BJ (cell line): Measurements from ENCODE around the gene ZNF679. TPM values are rescaled to one million over a fixed set of nuclear protein-coding genes. Genes with fewer than 3 reads are reported as not detected.

Source experiments
- CTCF ChIA-PET: fragments of 350-600 bp; formaldehyde crosslinking; extraction: SDS; loops from one replicate; lab custom pipeline; 2021; ENCODE audit warnings: antibody characterized with exemption, inconsistent platforms; lab: Yijun Ruan, JAX
- POLR2A ChIA-PET: fragments of 300-600 bp; sonication (Branson Sonifier 250); formaldehyde crosslinking; extraction: SDS; loops from one replicate; lab custom pipeline; 2021; ENCODE audit warnings: antibody characterized with exemption; lab: Charles Lee
- DNase-seq: peaks from one replicate; pipeline ENCODE4 v3.0.0-alpha.2; 2011; ENCODE audit warnings: low read depth
- H3K27me3 ChIP-seq: 2 replicates; pipeline ENCODE4 v1.6.0; 2011; ENCODE audit warnings: low read length; ENCODE audit not compliant: control insufficient read depth, insufficient read depth
- H3K36me3 ChIP-seq: 2 replicates; pipeline ENCODE4 v1.5.1; 2011; ENCODE audit warnings: low read length; ENCODE audit not compliant: control insufficient read depth, insufficient read depth
- H3K4me3 ChIP-seq: 2 replicates; pipeline ENCODE4 v1.5.1; 2011; ENCODE audit warnings: low read depth, mild to moderate bottlenecking, control low read depth, low read length
- polyA plus RNA-seq: library from polyadenylated mRNA; depleted of rRNA; stranded (reverse); fragments of >200 nt; gene quantifications from 2 replicates; pipeline ENCODE4 v1.2.3, GENCODE V29; 2011
- TF ChIP-seq, protein P1 (sequence below): IDR thresholded peaks from 2 replicates; pipeline ENCODE4 v1.5.1; 2011; ENCODE audit warnings: low read depth, mild to moderate bottlenecking, control low read depth, inconsistent platforms, low read length, moderate library complexity; ENCODE audit not compliant: insufficient read depth

Gene ZNF679
- polyA plus RNA-seq, 1 experiment, result not detected

DNA sequence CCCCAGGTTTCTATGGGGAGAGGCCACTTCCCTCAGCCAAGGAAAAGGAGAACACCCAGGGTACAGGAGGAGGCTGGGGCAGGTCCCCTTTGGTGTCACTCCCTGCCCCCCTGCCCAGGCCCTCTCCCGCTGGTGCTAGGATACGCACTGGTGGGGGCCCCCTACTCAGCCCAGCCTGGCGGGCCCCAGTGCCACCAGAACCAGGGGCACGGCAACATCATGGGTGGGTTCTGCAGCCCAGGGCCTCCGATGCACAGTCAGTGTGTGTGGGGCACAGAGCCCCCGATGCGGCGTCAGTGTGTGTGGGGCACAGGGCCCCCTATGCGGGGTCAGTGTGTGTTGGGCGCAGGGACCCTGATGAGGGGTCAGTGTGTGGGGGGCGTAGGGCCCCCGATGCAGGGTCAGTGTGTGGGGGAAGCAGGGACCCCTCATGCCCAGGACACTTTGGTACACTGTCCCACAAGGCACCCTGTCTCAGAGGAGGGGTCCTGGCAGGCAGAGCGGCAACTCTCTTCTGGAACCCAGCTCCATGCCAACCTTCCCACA is 44.4 kb upstream of the ZNF679 start:
- no peaks in the 10 kb centered on the region for H3K27me3 ChIP-seq
- no peaks in the 10 kb centered on the region for H3K36me3 ChIP-seq
- TF ChIP-seq, protein P1, sequence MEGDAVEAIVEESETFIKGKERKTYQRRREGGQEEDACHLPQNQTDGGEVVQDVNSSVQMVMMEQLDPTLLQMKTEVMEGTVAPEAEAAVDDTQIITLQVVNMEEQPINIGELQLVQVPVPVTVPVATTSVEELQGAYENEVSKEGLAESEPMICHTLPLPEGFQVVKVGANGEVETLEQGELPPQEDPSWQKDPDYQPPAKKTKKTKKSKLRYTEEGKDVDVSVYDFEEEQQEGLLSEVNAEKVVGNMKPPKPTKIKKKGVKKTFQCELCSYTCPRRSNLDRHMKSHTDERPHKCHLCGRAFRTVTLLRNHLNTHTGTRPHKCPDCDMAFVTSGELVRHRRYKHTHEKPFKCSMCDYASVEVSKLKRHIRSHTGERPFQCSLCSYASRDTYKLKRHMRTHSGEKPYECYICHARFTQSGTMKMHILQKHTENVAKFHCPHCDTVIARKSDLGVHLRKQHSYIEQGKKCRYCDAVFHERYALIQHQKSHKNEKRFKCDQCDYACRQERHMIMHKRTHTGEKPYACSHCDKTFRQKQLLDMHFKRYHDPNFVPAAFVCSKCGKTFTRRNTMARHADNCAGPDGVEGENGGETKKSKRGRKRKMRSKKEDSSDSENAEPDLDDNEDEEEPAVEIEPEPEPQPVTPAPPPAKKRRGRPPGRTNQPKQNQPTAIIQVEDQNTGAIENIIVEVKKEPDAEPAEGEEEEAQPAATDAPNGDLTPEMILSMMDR, result no peak
- POLR2A ChIA-PET, result no interaction called here
- CTCF ChIA-PET, result interaction anchor here (0.7 kb wide), 1 partner anchor 26 kb away, joined by 3 read pairs; no protein-coding TSS in a partner anchor
- no peak for DNase-seq
- H3K4me3 ChIP-seq, result no peak overlapping the region

GRCh38 chr7:64184376-64184775 is 43.9 kb upstream of the ZNF679 start:
- no peaks in the 10 kb centered on the region for H3K36me3 ChIP-seq
- ChIA-PET POLR2A (no interaction called here), CTCF (interaction anchor here (0.7 kb wide), 1 partner anchor 26 kb away, joined by 3 read pairs; no protein-coding TSS in a partner anchor)
- no peaks in the 10 kb centered on the region for H3K27me3 ChIP-seq
- no peak for DNase-seq
- H3K4me3 ChIP-seq, result no peak overlapping the region
- TF ChIP-seq, protein P1, result no peak

DNA sequence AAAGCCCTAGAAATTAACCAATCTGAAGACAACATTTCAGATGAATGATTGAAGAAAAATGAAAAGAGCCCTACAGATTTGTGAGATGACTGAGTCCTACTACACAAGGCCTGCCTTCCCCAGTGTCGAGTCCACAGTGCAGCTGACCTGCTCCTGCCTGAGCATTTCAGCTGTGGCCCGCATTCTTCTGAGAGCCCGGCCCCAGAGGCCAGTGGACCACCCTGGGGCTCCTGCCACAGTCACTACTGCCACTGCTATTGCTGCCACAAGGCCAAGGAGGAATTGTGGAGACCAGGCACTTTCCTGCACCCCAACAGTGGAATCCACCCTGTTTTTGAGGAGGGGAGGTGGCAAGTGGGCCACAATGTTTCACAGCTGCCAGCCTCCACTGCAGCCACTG is 40.9 kb upstream of the ZNF679 start:
- ChIA-PET CTCF (no interaction called here), POLR2A (no interaction called here)
- TF ChIP-seq, protein P1, result no peak
- Histone ChIP-seq H3K27me3 (no peaks in the 10 kb centered on the region), H3K4me3 (no peak overlapping the region), H3K36me3 (no peaks in the 10 kb centered on the region)
- DNase-seq, result no peak

GRCh38 chr7:64192148-64192704 is 36.0 kb upstream of the ZNF679 start:
- POLR2A ChIA-PET, result no interaction called here
- TF ChIP-seq, protein P1, result no peak
- CTCF ChIA-PET, result no interaction called here

GRCh38 chr7:64192775-64193174 is 35.5 kb upstream of the ZNF679 start:
- CTCF ChIA-PET, result no interaction called here
- H3K4me3 ChIP-seq, result no peak overlapping the region

More at GRCh38 chr7:64192148-64192704, 36.0 kb upstream of the ZNF679 start:
- no peaks in the 10 kb centered on the region for H3K27me3 ChIP-seq
- no peak for DNase-seq
- H3K36me3 ChIP-seq, result no peaks in the 10 kb centered on the region
- H3K4me3 ChIP-seq, result no peak overlapping the region

More at GRCh38 chr7:64192775-64193174, 35.5 kb upstream of the ZNF679 start:
- no peak for DNase-seq
- POLR2A ChIA-PET, result no interaction called here
- no peaks in the 10 kb centered on the region for H3K36me3 ChIP-seq
- TF ChIP-seq, protein P1, result no peak
- no peaks in the 10 kb centered on the region for H3K27me3 ChIP-seq
